ENCODE measurements around the gene PSMB7. TPM values are rescaled to one million over a fixed set of nuclear protein-coding genes. Genes with fewer than 3 reads are reported as not detected.

Gene PSMB7
- total RNA-seq, 1 experiment from 2014 or later, result 264 TPM

- no peak overlapping the region for H3K27ac Mint-ChIP-seq (ENCODE audit: low read depth, unreplicated experiment)
- intact Hi-C loops (cut with micrococcal nuclease), result no loop called here
- no peaks in the 10 kb centered on the region for H3K9me3 Mint-ChIP-seq (ENCODE audit: unreplicated experiment)
- no peak overlapping the region for H3K4me3 Mint-ChIP-seq (ENCODE audit: unreplicated experiment)
- no peaks in the 10 kb centered on the region for H3K4me1 Mint-ChIP-seq (ENCODE audit: insufficient read depth, unreplicated experiment)
- BruUV-seq (replicated peaks), result no TSS peak
- POLR2A ChIA-PET, result no interaction called here
- H3K27me3 Mint-ChIP-seq (ENCODE audit: insufficient read depth, unreplicated experiment), result no peaks in the 10 kb centered on the region
- CTCF ChIA-PET, result no interaction called here
- TF ChIP-seq CTCF (IDR thresholded peaks at IDR 0.05; ENCODE audit: unreplicated experiment), result no peak
- no peak for DNase-seq (ENCODE audit: unreplicated experiment)
- no peaks in the 10 kb centered on the region for H3K36me3 Mint-ChIP-seq (ENCODE audit: insufficient read depth, unreplicated experiment)
Measured at GRCh38 chr9:124452326-124452725, 37.1 kb upstream of the PSMB7 start.

- no TSS peak for BruUV-seq (replicated peaks)
- Mint-ChIP-seq H3K9me3 (ENCODE audit: unreplicated experiment) (no peaks in the 10 kb centered on the region), H3K27me3 (ENCODE audit: insufficient read depth, unreplicated experiment) (no peaks in the 10 kb centered on the region), H3K27ac (ENCODE audit: low read depth, unreplicated experiment) (no peak overlapping the region), H3K4me1 (ENCODE audit: insufficient read depth, unreplicated experiment) (peaks cover 5% of the 10 kb centered on the region), H3K4me3 (ENCODE audit: unreplicated experiment) (no peak overlapping the region), H3K36me3 (ENCODE audit: insufficient read depth, unreplicated experiment) (no peaks in the 10 kb centered on the region)
- ChIA-PET POLR2A (interaction anchor here (0.6 kb wide), 1 partner anchor 9 kb away, joined by 4 read pairs; no protein-coding TSS in a partner anchor), CTCF (interaction anchor here (0.6 kb wide), 1 partner anchor 166 kb away, joined by 4 read pairs; no protein-coding TSS in a partner anchor)
- intact Hi-C loops (cut with micrococcal nuclease), result no loop called here
- no peak for DNase-seq (ENCODE audit: unreplicated experiment)
- TF ChIP-seq CTCF (IDR thresholded peaks at IDR 0.05; ENCODE audit: unreplicated experiment), result no peak
Measured at GRCh38 chr9:124450931-124451661, 35.9 kb upstream of the PSMB7 start.

GRCh38 chr9:124450241-124450924 lies 35.1 kb upstream of the PSMB7 start, which contains the start of gene ADGRD2:
TSS of gene ADGRD2 (plus strand) at chr9:124450451. CDS start at chr9:124451667, 1,216 bp downstream.
- Mint-ChIP-seq H3K4me1 (ENCODE audit: insufficient read depth, unreplicated experiment) (peaks cover 5% of the 10 kb centered on the region), H3K27me3 (ENCODE audit: insufficient read depth, unreplicated experiment) (no peaks in the 10 kb centered on the region), H3K9me3 (ENCODE audit: unreplicated experiment) (no peaks in the 10 kb centered on the region), H3K27ac (ENCODE audit: low read depth, unreplicated experiment) (no peak within 1 kb of the TSS), H3K4me3 (ENCODE audit: unreplicated experiment) (no peak within 1 kb of the TSS), H3K36me3 (ENCODE audit: insufficient read depth, unreplicated experiment) (no peaks in the 10 kb centered on the region)
- no TSS peak for BruUV-seq (replicated peaks)
- TF ChIP-seq CTCF (IDR thresholded peaks at IDR 0.05; ENCODE audit: unreplicated experiment), result no peak
- DNase-seq (ENCODE audit: unreplicated experiment), result no peak
- POLR2A ChIA-PET, result no interaction called here
- CTCF ChIA-PET, result interaction anchor here (0.6 kb wide), 1 partner anchor 167 kb away, joined by 4 read pairs; no protein-coding TSS in a partner anchor
- intact Hi-C loops (cut with micrococcal nuclease), result no loop called here

- no peak overlapping the region for H3K4me3 Mint-ChIP-seq (ENCODE audit: unreplicated experiment)
- peaks cover 5% of the 10 kb centered on the region for H3K4me1 Mint-ChIP-seq (ENCODE audit: insufficient read depth, unreplicated experiment)
- no TSS peak for BruUV-seq (replicated peaks)
- intact Hi-C loops (cut with micrococcal nuclease), result no loop called here
- H3K27me3 Mint-ChIP-seq (ENCODE audit: insufficient read depth, unreplicated experiment), result no peaks in the 10 kb centered on the region
- no peak overlapping the region for H3K27ac Mint-ChIP-seq (ENCODE audit: low read depth, unreplicated experiment)
- no peaks in the 10 kb centered on the region for H3K36me3 Mint-ChIP-seq (ENCODE audit: insufficient read depth, unreplicated experiment)
- ChIA-PET POLR2A (interaction anchor here (0.6 kb wide), 1 partner anchor 13 kb away, joined by 3 read pairs; no protein-coding TSS in a partner anchor), CTCF (interaction anchor here (0.9 to 1.2 kb wide), 3 partner anchors 10 to 17 kb away, joined by 3 to 4 read pairs (median 3); no protein-coding TSS in a partner anchor)
- DNase-seq (ENCODE audit: unreplicated experiment), result no peak
- H3K9me3 Mint-ChIP-seq (ENCODE audit: unreplicated experiment), result no peaks in the 10 kb centered on the region
- TF ChIP-seq CTCF (IDR thresholded peaks at IDR 0.05; ENCODE audit: unreplicated experiment), result no peak
Measured at GRCh38 chr9:124449381-124450151, 34.3 kb upstream of the PSMB7 start.

Measured in MCF 10A (cell line).